GM19438 (cell line): ENCODE data around the gene SURF1.

Experiments
- ATAC-seq: cut with Tn5 transposase; IDR thresholded peaks from one replicate; pipeline ENCODE4 v1.9.1; 2021; ENCODE audit warnings: low read depth; ENCODE audit not compliant: unreplicated experiment

SURF1 gene

GRCh38 chr9:133367221-133367620 lies 10.9 kb upstream of the SURF1 start:
- no peak for ATAC-seq

DNA sequence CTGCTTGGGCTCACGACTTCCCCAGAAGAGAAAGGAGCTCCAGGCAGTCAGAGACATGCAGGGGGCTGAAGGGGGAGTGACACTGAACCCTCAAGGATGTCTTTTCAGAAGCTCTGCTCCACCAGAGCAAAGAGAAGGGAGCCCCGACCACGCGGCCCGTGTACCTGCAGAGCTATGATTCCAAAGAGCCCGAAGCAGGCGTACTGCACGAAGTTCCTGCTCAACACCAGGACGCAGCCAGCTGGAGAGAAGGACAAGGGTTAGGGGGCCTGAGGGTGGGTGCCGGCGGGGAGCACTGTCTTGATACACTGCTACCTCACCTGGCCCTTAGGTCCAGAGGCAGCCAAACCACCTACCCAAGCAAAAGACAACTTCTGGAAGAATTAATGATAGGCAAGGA lies 10.1 kb upstream of the SURF1 start:
- ATAC-seq = no peak

DNA sequence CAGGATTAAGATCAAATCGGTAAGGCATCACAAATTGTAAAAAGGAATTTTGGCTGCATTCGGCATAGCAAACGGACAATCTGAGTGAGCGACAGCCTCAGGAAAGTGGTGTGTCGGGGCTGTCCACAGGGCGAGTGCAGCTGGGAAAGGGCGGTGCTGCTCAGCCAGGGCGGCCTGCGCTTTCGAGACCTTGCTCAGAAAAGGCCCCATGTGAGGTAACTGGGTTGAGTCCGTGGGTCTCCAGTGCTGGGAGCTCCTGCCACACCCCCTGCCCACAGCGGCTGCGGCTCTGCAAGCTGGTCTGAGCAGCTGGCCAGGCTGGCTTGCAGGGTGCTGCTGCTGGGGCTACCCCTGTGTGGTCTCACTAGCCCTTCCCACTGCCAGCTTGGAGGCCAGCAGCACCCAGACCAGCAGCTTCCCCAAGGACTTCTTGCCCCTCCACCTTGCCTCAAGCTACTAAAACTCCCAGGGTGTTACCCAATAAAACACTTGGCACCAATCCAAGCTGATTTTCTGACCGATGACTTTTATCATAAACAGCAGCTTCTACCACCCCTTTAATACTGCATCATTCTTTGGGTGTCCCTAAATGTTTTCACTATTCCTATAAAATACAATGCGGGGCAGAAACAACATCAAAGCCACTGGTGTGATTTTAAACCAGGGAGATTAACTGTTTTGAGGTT lies 6.2 kb upstream of the SURF1 start:
- no peak for ATAC-seq

- ATAC-seq = no peak
These were observed 5.3 kb upstream of the SURF1 start for GRCh38 chr9:133361507-133362092.

DNA sequence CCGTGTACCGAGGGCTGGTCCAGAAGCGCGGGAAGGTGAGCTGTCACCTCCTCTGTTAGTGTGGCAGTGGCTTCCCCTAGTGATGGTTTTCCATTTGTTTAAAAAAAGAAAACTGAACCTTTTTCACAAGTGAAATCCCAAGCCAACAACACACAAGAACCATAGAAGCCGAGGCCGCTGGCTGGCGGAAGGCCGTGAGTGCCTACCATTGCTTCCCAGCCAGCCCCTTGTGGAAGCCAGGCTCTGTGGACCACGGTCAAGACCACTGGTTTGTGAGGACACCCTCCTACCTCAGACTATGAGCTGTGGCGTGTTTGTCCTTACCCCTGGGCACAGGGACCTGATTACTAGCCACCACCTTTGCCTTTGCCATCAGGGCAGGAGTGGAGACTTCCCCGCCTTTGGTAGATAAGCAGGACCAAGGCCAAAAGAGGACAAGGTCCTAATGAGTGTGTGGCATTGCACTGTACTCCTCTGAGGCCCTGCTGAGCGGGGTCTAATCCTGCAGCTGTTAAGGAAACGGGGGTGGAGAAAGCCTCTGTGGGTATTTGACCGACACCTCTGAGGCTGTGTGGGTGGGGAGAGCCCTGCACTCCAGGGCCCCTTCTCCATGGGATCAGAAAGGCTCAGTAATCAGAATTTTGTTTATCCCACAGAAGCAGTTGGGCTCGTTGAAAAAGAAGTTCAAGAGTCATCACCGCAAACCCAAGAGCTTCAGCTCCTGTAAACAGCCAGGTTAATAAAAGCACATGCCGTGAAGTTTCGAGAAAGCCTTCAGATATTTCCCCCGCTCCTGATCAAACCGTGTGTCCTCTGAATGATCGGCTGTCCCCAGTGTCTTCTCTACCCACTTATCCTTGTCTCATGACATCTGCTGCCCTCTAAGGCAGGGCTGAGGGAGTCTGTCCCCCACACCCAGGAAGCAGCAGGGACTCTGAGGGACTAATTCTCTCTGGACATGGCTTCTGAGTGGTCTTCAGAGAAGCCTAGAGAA lies 4.4 kb upstream of the SURF1 start:
- ATAC-seq = no peak

DNA sequence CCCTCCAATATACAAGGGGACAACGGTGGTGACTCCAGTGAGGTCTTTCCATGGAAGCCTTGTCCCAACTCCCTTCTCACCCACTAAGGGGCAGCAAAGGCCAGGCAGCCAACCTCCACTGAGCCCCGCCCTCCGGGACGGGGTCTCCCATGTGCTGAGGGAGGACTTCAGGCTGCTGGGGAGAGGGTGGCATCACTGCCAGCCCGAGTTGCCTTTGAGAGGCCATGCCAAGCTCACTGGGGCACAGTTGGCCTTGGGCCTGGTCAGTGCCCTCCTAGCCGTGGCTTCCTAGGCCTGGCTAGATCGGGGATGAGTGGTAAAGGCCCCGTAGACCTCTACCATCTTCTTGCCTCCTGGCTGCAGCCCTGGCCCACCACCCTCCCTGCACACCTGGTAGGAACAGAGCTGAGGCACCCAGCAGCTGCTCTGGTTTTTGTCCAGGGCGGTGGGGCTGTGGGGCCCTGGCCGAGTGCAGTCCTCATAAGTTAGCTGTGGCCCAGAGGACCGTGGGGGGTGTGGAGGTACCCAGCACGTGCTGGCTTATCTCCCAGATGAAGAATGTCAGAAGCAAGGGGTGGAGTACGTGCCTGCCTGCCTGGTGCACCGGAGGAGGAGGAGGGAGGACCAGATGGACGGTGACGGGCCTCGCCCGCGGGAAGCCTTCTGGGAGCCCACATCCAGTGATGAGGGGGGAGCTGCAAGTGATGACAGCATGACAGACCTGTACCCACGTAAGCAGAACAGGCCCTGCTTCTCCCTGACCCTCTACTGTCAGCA lies 3.3 kb upstream of the SURF1 start:
- ATAC-seq = no peak

DNA sequence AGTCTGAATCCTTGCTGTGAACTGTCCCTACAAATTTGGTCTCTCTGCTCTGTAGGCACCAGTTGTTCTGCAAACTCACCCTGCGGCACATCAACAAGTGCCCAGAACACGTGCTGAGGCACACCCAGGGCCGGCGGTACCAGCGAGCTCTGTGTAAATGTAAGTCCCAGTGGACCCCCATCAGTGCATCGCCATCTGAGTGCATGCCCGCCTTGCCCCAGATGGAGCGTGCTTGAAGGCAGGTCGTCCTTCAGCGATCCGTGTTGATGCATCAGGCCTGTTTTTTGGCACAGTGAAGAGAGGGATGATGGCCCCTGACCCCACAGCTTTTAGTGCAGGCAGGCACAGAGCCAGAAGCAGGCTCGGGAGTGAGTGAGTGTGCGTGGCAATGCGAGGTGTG lies 1.4 kb upstream of the SURF1 start:
- ATAC-seq = no peak

DNA sequence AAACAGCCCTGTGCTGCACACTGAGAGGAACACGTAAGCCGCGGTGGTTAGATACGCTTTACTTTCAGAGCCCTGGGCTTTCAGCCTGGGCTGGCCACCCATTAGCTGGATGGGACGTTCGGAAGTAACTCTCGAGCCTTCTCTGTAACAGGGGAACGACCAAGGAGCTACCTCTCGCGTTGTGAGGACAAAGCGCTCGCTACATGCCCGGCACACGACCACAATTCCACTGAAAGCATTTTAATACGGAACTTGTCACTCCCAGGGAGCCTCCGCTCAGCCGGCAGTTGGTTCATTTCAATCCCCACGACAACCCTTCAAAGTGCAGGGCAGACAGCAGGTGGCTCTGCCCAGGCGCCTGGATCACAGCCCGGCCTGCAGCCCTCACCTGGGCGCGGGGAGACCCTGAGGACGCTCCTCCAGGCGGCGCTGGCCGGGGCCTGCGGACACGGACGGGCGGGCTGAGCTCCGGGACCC lies 368 bp downstream of the SURF1 start:
- peak; percentile 10 for ATAC-seq

DNA sequence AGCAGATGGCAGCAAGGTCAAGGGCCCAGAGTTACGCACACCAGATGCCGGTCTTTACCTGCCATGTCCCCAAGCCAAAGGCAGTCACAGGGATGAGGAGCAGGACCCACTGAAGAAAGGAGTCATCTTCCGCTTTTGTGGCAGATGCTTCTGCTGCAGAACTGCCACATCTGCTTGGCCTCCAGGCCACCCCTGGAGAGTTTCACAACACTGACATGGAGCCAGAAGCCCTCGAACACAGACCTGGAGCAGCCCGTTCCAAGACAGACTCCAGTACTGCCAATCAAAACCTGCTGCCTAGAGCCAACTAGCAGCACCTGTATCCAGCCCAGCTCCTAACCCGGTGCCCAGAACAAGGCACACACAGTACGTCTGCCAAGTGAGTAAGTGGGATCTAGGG lies 1.5 kb downstream of the SURF1 start:
- no peak for ATAC-seq

GRCh38 chr9:133353548-133353947 lies 2.7 kb downstream of the SURF1 start:
- ATAC-seq = no peak

- ATAC-seq = no peak
These were observed 3.5 kb downstream of the SURF1 start for GRCh38 chr9:133352635-133353340.

GRCh38 chr9:133351908-133352634 lies 4.2 kb downstream of the SURF1 start:
- ATAC-seq = no peak

DNA sequence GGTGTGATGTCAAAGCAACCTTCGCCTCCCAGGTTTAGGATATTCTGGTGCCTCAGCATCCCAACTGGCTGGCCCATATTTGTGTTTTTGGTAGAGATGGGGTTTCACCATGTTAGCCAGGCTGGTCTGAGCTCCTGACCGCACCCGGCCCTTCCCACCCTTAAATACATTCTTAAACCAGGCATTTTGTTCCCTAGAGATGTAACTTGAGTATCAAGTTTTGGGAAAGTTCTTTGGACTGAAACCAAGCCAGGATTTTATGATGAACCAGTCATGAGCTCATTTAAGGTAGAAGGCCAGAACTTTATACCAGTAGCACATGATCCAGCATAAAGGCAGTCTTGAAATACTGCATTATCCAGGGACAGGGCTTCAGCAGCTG lies 4.8 kb downstream of the SURF1 start:
- no peak for ATAC-seq

- ATAC-seq = no peak
These were observed 6.2 kb downstream of the SURF1 start for GRCh38 chr9:133349965-133350616.

- ATAC-seq = no peak
These were observed 7.3 kb downstream of the SURF1 start for GRCh38 chr9:133348718-133349573.

DNA sequence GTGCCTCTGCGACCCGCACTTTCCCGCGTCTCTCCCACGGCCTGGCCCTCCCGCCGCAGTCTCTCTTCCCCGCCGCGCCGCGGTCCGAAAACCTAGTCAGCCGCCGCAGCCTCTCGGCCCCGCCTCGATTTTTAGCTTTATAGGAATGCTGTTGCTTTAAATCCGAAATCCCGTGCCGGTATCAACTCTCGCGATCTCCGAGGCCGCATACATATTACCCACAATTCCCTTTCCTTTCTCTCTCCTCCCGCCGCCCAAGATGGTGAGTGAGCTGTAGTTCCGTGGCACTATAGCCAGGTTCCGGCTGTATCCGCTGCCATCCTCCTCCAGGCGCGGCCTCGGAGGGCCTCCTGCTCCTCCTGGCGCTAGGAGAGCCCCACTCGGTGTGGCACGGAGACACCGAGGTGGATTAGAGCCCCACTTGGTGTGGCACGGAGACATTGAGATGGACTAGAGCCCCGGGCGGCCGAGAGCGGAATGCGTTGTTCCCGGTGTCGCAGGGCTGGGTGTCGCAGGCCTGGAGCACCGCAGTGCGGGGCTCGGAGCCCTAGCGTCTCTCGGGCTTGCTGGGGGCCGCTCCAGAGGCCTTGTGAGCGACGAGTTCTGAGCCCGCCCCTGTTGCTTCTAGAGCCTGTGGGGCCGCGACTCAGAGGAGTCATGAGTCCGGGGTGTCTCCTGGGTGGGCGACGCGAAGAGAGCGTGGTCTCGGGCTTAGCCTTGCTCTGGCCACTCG lies 8.1 kb downstream of the SURF1 start, which contains the start of the genes MED22 and RPL7A:
TSS of gene MED22 (minus strand) at position 147 of the 733 bp plus-strand sequence. CDS start 1,469 bp downstream, outside the sequence.
TSS of gene RPL7A (plus strand) at position 234 of the 733 bp plus-strand sequence. CDS start at position 260, 26 bp downstream.
- ATAC-seq = peak; percentile 68

GRCh38 chr9:133347515-133347984 lies 8.7 kb downstream of the SURF1 start:
- ATAC-seq = peak; percentile 48
